ENCODE data around the gene TYROBP.
"Not testable (repeated sequence)": the region's sequence is repeated elsewhere in the genome, so short reads cannot be mapped to it uniquely, and the experiment has no call there.

The TYROBP gene

DNA sequence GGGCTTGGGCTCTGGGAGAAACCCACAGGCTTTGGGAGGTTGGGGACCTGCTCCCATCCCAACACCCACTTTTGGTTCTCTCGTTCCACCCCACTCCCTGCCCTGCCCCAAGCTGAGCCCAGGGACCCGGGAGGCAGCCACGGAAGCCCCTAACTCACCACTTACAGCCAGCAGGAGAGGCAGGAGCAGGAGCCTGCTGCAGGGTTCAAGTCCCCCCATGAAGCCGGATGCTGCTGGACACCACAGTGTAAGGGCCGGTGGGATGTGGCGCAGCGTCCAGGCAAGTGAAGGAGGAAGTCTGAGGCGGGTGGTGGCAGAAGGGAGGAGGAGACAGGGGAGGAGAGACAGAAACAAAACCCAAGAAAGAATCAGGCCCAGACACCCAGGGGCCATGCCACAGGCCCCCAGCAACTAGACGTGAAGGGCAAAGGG, at the start of gene TYROBP:
Gene TYROBP, minus strand, starts transcription at position 286 of the 432 bp plus-strand sequence. Its CDS starts 67 bp downstream, at position 219.
- DNase-seq (ENCODE audit: low read depth), result no peak

DNA sequence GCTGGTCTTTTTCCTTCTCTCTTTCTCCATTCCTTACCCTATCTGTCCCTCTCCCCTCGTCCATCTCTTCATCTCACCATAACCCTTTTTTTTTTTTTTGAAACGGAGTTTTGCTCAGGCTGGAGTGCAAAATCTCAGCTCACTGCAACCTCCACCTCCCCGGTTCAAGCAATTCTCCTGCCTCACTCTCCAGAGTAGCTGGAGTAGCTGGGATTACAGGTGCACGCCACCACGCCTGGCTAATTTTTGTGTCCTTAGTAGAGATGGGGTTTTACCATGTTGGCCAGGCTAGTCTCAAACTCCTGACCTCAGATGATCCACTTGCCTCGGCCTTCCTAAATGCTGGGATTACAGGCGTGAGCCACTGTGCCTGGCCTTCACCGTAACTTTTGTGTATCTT, 49.3 kb upstream of the TYROBP start:
- not testable (repeated sequence) for DNase-seq (ENCODE audit: low read depth)

DNA sequence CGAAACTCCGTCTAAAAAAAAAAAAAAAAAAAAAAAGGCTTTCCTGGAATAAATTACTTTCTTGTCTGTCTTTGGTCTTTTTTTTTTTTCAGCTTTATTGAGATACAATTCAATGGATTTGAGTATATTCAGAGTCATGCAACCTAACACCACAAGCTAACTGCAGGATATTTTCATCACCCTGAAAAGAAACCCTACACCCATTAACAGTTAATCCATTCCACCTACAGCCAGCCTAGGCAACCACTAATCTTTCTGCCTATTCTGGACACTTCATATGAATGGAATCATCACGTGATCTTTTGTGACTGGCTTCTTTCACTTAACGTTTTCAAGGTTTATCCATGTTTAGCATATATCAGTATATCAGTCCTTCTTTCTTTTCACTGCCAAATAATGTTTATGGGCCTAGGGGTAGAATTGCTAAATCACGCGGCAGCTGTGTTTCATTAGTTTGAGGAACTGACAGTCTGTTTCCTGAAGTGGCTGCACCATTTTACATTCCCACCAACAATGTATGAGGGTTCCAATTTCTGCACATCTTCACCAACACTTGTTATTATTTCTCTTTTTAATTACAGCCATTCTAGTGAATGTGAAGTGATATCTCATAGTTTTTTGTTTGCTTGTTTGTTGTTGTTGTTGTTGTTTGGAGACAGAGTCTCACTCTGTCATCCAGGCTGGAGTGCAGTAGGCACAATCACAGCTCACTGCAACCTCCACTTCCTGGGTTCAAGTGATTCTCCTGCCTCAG, 48.0 kb upstream of the TYROBP start:
- no peak for DNase-seq (ENCODE audit: low read depth)

DNA sequence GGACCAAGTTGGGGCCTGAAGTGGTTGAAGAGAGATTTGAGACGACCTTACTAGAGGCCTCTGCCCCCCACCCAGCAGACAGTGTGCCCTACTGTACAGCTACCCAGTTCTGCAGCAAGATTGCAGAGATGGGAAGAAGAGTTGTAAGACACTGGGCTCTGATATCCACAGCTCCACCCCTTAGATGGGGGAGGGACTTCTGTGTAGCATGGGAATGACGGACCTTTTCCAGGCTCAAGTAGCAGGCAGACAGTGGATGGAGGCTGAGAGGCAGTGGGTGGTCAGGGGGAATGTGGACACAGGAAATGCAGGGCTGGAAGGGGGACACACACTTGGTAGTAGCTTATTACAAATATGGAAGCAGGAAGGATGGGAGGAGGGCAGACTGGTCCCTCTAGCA, 41.0 kb upstream of the TYROBP start:
- DNase-seq (ENCODE audit: low read depth), result no peak

DNA sequence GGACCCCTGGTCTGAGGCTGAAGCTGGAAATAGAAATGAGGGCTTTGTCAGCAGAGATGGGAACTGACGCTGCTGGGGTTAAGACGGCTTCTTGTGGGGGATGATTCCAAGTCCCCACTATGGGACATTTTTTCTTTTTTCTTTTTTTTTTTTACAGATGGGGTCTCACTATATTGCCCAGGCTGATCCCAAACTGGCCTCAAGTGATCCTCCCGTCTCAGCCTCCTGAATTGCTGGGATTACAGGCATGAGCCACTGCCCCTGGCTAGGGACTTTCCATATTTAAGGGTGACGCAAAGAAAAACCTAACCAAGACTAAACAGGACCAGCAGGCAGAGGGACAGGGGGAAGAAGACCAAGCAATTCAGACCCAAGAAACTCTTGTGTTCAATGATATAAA, 38.1 kb upstream of the TYROBP start:
- DNase-seq (ENCODE audit: low read depth), result no peak

DNA sequence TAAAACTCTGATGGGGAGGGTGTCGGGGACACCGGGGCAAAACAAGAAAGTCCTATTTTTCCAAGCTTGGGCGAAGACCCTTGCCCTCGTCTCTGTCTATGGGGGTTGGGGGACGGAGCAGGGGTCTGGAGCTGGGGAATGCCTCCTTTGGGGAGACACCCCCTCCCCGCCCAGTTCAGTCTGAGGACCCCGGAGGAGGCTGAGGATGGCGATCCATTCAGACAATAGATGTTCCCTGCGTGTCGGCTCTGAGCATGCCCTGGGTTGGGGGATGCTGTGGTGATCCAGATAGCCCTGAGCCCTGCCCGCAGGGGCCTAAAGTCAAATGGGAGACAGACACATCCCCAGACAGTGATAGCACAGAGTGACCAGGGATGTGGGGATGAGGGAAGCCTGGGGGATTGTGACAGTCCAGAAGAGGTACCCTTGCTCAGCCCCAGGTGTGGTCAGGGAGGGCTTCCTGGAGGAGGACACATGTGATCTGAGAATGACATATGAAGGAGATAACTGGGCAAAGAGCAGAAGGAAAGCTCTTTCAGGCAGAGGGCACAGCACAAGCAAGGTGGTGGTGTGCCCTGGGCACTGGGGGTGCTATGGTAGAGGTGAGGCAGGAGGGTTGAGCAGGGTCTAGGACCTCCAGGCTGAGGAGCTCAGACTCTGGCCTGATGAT, 37.2 kb upstream of the TYROBP start:
- DNase-seq (ENCODE audit: low read depth), result no peak

DNA sequence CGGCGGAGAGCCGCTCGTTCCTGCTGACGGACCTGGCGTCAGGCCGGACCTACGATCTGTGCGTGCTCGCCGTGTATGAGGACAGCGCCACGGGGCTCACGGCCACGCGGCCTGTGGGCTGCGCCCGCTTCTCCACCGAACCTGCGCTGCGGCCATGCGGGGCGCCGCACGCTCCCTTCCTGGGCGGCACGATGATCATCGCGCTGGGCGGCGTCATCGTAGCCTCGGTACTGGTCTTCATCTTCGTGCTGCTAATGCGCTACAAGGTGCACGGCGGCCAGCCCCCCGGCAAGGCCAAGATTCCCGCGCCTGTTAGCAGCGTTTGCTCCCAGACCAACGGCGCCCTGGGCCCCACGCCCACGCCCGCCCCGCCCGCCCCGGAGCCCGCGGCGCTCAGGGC, 36.5 kb upstream of the TYROBP start:
- no peak for DNase-seq (ENCODE audit: low read depth)

DNA sequence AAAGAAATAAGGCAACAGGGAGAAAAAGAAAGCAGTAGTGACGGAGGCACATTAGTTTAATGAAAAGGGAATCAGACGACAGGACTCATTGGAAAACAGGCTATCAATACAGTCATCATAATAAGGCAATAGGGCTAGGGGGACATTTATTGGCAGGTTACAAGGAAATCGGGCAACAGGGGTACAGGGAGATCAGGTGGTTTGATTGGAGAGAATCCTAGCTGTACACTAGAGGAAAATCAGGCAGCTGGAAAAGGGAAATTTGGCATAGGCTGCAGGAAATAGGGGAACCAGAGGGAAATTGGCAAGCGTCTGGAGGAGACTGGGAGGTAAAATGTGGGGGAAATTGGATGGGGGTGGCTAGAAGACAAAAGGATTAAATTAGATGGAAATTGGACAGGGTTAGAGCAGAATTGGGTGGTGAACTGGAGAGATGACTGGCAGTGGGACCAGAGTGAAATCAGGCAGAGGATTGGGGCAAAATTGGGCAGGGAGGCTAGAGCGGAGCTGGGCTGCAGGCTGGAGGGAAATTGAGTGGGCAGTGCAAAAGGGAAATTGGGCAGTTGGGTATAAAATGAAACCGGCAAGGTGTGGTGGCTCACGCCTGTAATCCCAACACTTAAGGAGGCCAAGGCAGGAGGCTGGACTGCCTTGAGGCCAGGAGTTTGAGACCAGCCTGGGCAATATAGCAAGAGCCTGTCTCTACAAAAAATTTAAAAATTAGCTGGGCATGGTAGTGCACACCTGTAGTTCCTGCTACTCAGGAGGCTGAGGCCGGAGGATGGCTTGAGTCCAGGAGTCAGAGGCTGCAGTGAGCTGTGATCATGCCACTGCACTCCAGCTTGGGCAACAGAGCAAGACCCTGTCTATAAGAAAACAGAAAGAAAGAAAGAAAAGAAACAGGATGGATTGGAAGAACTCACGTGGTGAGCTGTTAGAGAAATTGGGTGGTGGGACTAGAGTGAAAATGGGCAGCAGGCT, 35.5 kb upstream of the TYROBP start:
- DNase-seq (ENCODE audit: low read depth), result no peak

DNA sequence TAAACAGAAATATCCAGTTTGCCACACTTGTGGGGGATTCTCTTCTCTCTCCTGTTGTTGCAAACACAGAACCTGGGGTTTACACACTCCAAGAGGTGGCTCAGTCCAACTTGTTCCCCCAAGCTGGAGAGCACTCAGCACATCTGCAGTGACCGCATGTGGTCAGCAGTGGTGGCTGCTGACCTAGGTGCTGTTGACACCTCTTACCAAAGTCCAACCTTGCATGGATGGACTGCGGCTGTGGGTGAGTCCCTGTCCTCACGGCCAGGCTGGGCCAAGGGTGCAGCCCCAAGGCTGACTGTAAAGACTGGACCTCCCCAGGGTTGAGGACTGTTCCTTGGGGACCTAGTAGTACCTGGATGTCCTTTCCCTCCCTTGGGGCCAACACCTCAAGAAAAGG, 34.1 kb upstream of the TYROBP start:
- DNase-seq (ENCODE audit: low read depth), result no peak

DNA sequence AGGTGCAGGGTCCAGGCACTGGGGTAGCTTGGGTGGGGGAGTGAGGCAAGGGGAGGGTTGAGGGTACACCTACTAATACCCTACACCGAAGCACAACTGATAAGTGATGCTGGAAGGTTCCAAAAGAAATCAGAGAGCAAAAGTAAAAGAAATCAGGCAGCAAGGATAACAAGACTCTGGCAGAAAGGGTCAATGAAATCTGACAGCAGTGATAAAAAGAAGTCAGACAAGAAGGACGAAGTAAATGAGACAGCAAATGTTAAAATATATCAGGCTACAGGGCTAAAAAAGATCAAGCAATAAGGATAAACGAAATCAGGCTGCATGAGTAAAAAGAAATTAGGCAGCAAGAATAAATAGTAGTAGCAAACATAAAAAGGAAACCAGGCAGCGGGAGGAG, 32.7 kb upstream of the TYROBP start:
- DNase-seq (ENCODE audit: low read depth), result no peak

DNA sequence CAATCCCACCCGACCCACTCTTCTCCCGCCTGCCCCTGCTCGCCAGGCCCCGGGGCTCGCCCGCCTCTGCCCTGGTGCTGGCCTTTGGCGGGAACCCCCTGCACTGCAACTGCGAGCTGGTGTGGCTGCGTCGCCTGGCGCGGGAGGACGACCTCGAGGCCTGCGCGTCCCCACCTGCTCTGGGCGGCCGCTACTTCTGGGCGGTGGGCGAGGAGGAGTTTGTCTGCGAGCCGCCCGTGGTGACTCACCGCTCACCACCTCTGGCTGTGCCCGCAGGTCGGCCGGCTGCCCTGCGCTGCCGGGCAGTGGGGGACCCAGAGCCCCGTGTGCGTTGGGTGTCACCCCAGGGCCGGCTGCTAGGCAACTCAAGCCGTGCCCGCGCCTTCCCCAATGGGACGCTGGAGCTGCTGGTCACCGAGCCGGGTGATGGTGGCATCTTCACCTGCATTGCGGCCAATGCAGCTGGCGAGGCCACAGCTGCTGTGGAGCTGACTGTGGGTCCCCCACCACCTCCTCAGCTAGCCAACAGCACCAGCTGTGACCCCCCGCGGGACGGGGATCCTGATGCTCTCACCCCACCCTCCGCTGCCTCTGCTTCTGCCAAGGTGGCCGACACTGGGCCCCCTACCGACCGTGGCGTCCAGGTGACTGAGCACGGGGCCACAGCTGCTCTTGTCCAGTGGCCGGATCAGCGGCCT, 32.1 kb upstream of the TYROBP start:
- DNase-seq (ENCODE audit: low read depth), result no peak

DNA sequence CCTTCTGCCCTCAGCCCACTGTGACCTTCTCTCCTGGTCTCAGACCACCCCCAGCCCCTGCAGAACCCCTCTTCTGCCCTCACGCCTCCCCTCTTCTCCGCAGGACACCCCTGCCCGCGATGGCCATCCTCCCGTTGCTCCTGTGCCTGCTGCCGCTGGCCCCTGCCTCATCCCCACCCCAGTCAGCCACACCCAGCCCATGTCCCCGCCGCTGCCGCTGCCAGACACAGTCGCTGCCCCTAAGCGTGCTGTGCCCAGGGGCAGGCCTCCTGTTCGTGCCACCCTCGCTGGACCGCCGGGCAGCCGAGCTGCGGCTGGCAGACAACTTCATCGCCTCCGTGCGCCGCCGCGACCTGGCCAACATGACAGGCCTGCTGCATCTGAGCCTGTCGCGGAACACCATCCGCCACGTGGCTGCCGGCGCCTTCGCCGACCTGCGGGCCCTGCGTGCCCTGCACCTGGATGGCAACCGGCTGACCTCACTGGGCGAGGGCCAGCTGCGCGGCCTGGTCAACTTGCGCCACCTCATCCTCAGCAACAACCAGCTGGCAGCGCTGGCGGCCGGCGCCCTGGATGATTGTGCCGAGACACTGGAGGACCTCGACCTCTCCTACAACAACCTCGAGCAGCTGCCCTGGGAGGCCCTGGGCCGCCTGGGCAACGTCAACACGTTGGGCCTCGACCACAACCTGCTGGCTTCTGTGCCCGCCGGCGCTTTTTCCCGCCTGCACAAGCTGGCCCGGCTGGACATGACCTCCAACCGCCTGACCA, 31.4 kb upstream of the TYROBP start:
- DNase-seq (ENCODE audit: low read depth), result no peak

DNA sequence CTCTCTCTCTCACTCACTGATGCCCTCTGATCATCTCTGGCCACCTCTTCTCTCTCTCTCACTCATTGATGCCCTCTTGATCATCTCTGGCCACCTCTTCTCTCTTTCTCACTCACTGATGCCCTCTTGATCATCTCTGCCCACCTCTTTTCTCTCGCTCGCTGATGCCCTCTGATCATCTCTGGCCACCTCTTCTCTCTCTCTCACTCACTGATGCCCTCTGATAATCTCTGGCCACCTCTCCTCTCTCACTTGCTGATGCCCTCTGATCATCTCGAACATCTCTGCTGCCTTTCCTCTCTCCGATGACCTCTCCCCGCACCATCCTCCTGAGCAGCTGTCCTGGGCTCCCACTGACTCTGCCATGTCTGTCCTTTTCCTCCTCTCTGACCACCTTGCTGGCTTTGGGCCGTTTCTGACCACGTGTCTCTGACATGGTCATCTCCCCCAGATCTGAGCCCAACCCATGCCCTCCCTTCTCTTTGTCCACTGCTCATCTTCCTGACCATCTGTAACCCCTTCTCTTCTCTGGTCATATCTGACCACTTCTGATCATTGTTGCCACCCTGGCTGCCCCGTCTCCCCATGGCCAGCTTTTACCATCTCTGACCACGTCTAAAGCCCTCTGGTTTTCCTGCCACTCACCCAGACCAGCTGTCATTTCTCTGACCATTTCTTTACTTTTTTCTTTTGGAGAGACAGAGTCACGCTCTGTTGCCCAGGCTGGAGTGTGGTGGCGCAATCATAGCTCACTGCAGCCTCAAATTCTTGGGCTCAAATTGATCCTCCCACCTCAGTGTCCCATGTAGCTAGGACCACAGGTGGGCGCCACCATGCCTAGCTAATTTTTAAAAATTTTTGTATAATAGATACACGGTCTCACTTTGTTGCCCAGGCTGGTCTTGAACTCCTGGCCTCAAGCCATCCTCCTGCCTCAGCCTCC, 30.5 kb upstream of the TYROBP start:
- no peak for DNase-seq (ENCODE audit: low read depth)

DNA sequence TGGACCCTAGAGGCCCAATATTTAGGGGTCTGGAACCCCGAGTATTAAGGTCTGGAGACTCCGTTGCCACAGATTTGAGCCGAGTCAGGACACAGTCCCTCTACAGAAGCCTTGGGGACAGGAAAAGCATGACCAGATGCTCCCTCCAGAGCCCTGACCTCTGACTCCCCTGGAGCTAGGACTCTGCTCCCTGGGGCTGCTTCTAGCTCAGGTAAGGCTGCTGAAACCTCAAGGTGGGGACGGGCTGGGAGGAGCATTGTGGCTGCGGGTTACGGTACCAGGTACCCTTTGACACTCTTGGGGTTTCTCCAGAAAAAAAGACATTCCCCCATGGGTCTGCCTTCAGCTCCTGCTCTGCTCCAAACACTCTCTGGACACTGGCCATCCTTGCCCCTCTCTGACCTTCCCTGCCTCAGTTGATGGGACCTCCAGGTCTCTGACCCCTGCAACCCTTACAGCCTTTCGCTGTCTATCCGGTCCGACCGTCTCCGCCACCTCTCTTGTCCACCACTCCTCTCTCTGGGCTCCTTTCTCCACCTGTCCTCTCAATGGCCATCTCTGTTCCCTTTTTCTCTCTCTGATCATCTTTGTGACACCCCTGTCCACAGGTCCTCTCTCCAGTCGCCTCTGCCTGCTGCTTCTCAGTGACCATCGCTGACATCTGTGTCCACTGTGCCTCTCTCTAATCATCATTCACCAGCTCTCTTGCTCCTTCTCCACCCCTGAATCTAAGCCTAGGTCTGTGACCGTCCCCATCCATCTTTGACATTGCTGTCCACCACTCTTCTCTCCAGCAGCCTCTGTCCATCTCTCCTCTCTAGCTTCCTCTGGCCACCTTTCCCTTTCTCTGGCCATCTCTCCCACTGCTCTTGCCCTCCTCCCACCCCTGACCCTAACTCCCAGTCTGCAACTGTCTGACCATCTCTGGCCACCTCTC, 29.5 kb upstream of the TYROBP start:
- no peak for DNase-seq (ENCODE audit: low read depth)

DNA sequence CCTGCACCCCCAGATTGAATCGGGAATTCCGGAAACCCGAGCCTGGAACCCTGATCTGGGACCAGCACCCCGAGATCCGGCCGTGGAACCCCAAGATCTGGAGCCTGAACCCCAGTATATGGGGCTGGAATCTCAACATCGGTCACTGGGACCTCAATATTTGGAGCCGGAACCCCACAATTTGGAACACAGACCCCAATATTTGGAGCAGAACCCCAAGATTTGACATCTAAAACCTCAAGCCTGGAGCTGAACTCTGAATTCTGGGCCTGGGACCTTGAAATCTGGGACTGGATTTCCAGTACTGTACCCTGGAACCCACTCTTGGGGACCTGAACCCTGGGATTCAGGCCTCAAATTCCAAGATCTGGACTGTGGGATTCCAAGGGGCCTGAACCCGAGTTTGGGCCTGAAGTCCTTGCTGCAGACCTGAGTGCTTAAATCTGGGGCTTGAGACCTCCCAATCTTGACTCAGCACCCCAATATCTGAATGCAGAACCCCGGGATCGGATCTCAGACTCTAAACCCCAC, 28.7 kb upstream of the TYROBP start:
- no peak for DNase-seq (ENCODE audit: low read depth)

DNA sequence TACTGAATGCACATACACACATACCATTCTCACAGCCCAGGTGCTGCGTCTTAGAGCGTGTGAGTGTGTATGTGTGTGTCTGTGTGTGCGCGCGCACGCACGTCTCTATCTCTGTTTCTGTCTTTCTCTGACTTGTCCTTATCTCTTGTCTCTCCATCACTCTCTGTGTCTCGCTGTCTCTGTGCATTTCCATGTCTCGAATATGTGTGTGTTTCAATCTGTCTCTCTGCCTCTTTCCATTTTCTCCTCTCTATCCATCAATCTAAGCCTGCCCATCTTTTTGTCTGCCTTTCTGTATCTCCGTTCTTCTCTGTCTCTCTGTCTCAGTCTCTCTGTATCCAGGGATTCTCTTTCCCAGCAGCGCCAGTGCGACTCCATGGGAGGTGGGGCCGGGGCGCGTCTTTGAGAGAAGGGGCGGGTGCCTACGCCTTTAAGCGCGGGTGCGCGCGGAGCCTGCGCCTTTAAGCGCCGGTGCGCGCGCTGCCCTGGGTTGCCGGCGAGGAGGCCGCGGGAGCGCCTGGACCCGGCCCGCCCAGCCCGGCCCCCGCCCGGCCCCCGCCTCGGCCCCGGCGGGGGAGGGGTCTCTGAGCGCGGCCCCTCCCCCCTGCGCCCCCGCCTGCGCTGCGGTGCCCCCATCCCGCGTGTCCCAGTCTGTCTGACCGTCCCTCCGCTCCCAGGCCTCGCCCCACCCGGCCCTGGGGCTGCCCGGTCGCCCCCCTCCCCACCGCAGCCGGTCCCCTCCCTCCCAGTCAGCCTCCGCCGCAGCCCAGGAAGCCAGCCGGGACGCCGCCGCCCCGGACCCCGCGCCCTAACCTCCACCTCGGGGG, 28.0 kb upstream of the TYROBP start, which contains the start of gene LRFN3:
Gene LRFN3, plus strand, starts transcription at position 464 of the 827 bp plus-strand sequence. CDS start 3,052 bp downstream, outside the sequence.
- DNase-seq (ENCODE audit: low read depth), result peak; percentile 31

DNA sequence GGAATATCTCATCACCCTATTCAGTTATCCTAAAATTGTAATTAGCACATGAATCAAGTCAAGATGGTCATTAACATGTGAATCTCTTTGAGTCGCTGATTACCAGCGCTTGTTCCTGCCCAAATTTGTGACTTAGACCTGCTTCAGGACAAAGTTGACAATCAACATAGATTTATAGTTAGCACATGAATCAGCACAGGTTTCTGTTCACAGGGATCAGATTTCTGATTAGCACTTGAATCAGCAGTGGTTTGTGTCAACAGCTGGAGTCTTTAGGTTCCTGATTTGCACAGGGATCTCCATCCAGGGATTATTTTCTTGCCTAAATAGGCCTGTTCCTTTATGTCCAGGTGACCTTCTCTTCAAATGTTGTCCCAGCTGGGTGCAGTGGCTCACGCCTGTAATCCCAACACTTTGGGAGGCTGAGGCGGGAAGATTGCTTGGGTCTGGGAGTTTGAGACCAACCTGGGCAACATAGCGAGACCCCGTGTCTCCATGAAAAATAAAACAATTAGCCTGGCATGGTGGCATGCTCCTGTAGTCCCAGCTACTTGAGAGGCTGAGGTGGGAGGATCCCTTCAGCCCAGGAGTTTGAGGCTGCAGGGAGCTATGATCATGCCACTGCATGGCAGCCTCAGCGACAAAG, 24.3 kb upstream of the TYROBP start:
- no peak for DNase-seq (ENCODE audit: low read depth)
